GM12878 (cell line): ENCODE measurements around the gene CFAP300. TPM values are rescaled to one million over a fixed set of nuclear protein-coding genes. Genes with fewer than 3 reads are reported as not detected.

Experiments used
- ATAC-seq: fragments of 200-7000 bp; cut with Tn5 transposase; 3 replicates; pipeline ENCODE4 v1.9.1; 2020; ENCODE audit warnings: mild to moderate bottlenecking, moderate library complexity
- BruUV-seq: library from RNA; stranded (reverse); fragments of 400-500 nt; replicated peaks from 2 replicates; lab custom pipeline; 2021; lab: Mats Ljungman, UMichigan
- CTCF ChIA-PET: fragments of 300-600 bp; sonication (Branson Sonifier 250); formaldehyde crosslinking; extraction: SDS; loops from one replicate; lab custom pipeline; 2021; ENCODE audit warnings: inconsistent platforms; lab: Yijun Ruan, JAX
- POLR2A ChIA-PET: fragments of 350-600 bp; formaldehyde crosslinking; extraction: SDS; loops from one replicate; lab custom pipeline; 2021; ENCODE audit warnings: inconsistent platforms; lab: Charles Lee
- RAD21 ChIA-PET: fragments of 300-600 bp; sonication (Branson Sonifier 250); formaldehyde crosslinking; loops from one replicate; lab custom pipeline; 2023; ENCODE audit warnings: antibody characterized with exemption; ENCODE audit not compliant: unreplicated experiment; lab: Charles Lee
- SMC1A ChIA-PET: fragments of 300-600 bp; sonication (Branson Sonifier 250); formaldehyde crosslinking; loops from one replicate; lab custom pipeline; 2023; ENCODE audit not compliant: unreplicated experiment, uncharacterized antibody; lab: Charles Lee
- DNase-seq: peaks from one replicate; pipeline ENCODE4 v3.0.0-alpha.2; 2011; ENCODE audit warnings: low read depth, low spot score
- FAIRE-seq: peaks from 3 replicates; lab custom pipeline; 2011; peaks lifted over from hg19 to GRCh38; lab: Jason Lieb, UNC
- H2AFZ ChIP-seq: 2 replicates; pipeline ENCODE4 v1.6.0; 2011; ENCODE audit warnings: low read depth, low read length, control low read depth; ENCODE audit not compliant: control insufficient read depth
- H3K27ac ChIP-seq: 2 replicates; pipeline ENCODE4 v1.5.1; 2011; ENCODE audit warnings: control low read depth; ENCODE audit not compliant: control insufficient read depth, insufficient read depth
- H3K27me3 ChIP-seq, 2 experiments: replicated peaks in 1 of 2; 2 replicates each; pipeline versions ENCODE4 v1.6.0 to v1.6.1; 2011; ENCODE audit warnings: low read length in 1 of 2; ENCODE audit not compliant: control insufficient read depth in 2 of 2, insufficient read depth in 2 of 2
- H3K36me3 ChIP-seq, 2 experiments: 2 replicates each; pipeline ENCODE4 v1.5.1; 2011; ENCODE audit warnings: low read length in 1 of 2; ENCODE audit not compliant: control insufficient read depth in 2 of 2, insufficient read depth in 2 of 2
- H3K4me1 ChIP-seq: 2 replicates; pipeline ENCODE4 v1.6.1; 2011; ENCODE audit warnings: mild to moderate bottlenecking, low read length, moderate library complexity, mixed read lengths; ENCODE audit not compliant: control insufficient read depth, insufficient read depth
- H3K4me2 ChIP-seq: 2 replicates; pipeline ENCODE4 v1.6.0; 2011; ENCODE audit warnings: control low read depth; ENCODE audit not compliant: control insufficient read depth, insufficient read depth
- H3K4me3 ChIP-seq: fragments of 200-600 bp; sonication (generic); 2 replicates; pipeline ENCODE4 v1.5.1; 2016
- H3K79me2 ChIP-seq: 2 replicates; pipeline ENCODE4 v1.6.0; 2011; ENCODE audit warnings: low read length; ENCODE audit not compliant: control insufficient read depth, insufficient read depth
- H3K9ac ChIP-seq: 2 replicates; pipeline ENCODE4 v1.8.0; 2011; ENCODE audit warnings: low read length, control low read depth, mixed read lengths; ENCODE audit not compliant: control insufficient read depth, insufficient read depth
- H3K9me3 ChIP-seq: replicated peaks from 3 replicates; pipeline ENCODE4 v1.5.1; 2011; ENCODE audit warnings: mild to moderate bottlenecking, low read length; ENCODE audit not compliant: control insufficient read depth, insufficient read depth
- H4K20me1 ChIP-seq: 2 replicates; pipeline ENCODE4 v1.6.0; 2011; ENCODE audit not compliant: control insufficient read depth, insufficient read depth
- BMI1 ChIP-seq: fragments of 450-650 bp; IDR thresholded peaks from 2 replicates; pipeline ENCODE4 v1.6.1; 2016; ENCODE audit warnings: mild to moderate bottlenecking, moderate library complexity, borderline replicate concordance
- SRF ChIP-seq, 2 experiments: IDR thresholded peaks; 2 replicates each; pipeline ENCODE4 v1.6.1; 2011; ENCODE audit warnings: low read depth in 2 of 2, low read length in 2 of 2, mild to moderate bottlenecking in 1 of 2, moderate library complexity in 1 of 2
- SUZ12 ChIP-seq: fragments of 200-600 bp; sonication (generic); IDR thresholded peaks from one replicate; pipeline ENCODE4 v1.6.1; 2018; ENCODE audit warnings: antibody characterized with exemption, mild to moderate bottlenecking; ENCODE audit not compliant: unreplicated experiment
- WGBS: methylation state at CpG from one replicate; pipeline ENCODE4 v1.1.6; 2016; ENCODE audit warnings: low lambda C conversion rate; ENCODE audit not compliant: insufficient replicate concordance, insufficient coverage; ENCODE audit errors: missing lambda C conversion rate; 5-methylcytosine and 5-hydroxymethylcytosine counted together
- in situ Hi-C: fragments of 300-500 bp; cut with MboI; formaldehyde crosslinking; loops from 9 replicates; pipeline ENCODE4 v1.14.3; 2018; ENCODE audit warnings: mixed read lengths
- intact Hi-C: fragments of 100-400 bp; cut with micrococcal nuclease; formaldehyde crosslinking; loops from one replicate; pipeline ENCODE4 v1.14.2; 2022; ENCODE audit not compliant: unreplicated experiment
- polyA plus RNA-seq, 11 experiments: library from polyadenylated mRNA; depleted of rRNA in 4 of 11; unstranded in 6 of 11; stranded (reverse) in 5 of 11; fragments of >200 nt; fragmentation: Nextera tagmentation in 4 of 11; fragmentation: Illumina TruSeq in 1 of 11; extraction: Ambion mirVana in 4 of 11; extraction: Trizol in 1 of 11; gene quantifications; 1 replicate in 1 of 11; 2 replicates in 10 of 11; pipeline versions ENCODE4 v1.2.1 to v1.2.3, GENCODE V29; 2011 to 2016; ENCODE audit warnings: inconsistent platforms in 2 of 11, missing spikeins in 2 of 11, low read depth in 1 of 11
- total RNA-seq, 4 experiments: library from RNA; depleted of rRNA in 3 of 4; stranded (reverse); fragments of >200 nt in 3 of 4; fragmentation: Illumina TruSeq in 1 of 4; extraction: Trizol in 1 of 4; gene quantifications; 2 replicates each; pipeline versions ENCODE4 v1.2.1 to v1.2.3, GENCODE V29; 2013 to 2021
- TF ChIP-seq, protein P1 (sequence below): fragments of 450-650 bp; IDR thresholded peaks from 2 replicates; pipeline ENCODE4 v1.6.1; 2016; ENCODE audit warnings: mild to moderate bottlenecking
- TF ChIP-seq, protein P2 (sequence below): IDR thresholded peaks from 2 replicates; pipeline ENCODE4 v1.6.1; 2011; ENCODE audit warnings: borderline replicate concordance, low read depth, mild to moderate bottlenecking, moderate library complexity, mixed read lengths, low read length; ENCODE audit not compliant: insufficient read depth; ENCODE audit errors: extremely low read length
- TF ChIP-seq, protein P3 (sequence below): IDR thresholded peaks from 2 replicates; pipeline ENCODE4 v1.6.1; 2012; ENCODE audit warnings: low read depth, low read length, improper control_type of control experiment

The CFAP300 gene
- total and polyA plus RNA-seq, 10 of the 15 experiments (the other 5 are each of a cell fraction or from before 2014, with no cell fraction given) = not detected

- ATAC-seq (no peak), FAIRE-seq (no peak), DNase-seq (no peak)
- Histone ChIP-seq H3K4me2 (no peak overlapping the region), H4K20me1 (no peaks in the 10 kb centered on the region), H3K9ac (no peak overlapping the region), H3K36me3 (no peaks in the 10 kb centered on the region), H3K9me3 (no peaks in the 10 kb centered on the region), H3K27ac (no peak overlapping the region), H3K79me2 (no peaks in the 10 kb centered on the region), H2AFZ (no peak overlapping the region), H3K27me3 (peaks cover 3 to 12% of the 10 kb centered on the region in 2 experiments), H3K4me3 (no peak overlapping the region), H3K4me1 (no peaks in the 10 kb centered on the region; the same call in 1 of the 2 replicates)
- SMC1A ChIA-PET = no interaction called here
- in situ Hi-C loops (no loop called here), intact Hi-C loops (no loop called here)
- TF ChIP-seq, protein P1, sequence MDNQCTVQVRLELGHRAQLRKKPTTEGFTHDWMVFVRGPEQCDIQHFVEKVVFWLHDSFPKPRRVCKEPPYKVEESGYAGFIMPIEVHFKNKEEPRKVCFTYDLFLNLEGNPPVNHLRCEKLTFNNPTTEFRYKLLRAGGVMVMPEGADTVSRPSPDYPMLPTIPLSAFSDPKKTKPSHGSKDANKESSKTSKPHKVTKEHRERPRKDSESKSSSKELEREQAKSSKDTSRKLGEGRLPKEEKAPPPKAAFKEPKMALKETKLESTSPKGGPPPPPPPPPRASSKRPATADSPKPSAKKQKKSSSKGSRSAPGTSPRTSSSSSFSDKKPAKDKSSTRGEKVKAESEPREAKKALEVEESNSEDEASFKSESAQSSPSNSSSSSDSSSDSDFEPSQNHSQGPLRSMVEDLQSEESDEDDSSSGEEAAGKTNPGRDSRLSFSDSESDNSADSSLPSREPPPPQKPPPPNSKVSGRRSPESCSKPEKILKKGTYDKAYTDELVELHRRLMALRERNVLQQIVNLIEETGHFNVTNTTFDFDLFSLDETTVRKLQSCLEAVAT = no peak
- TF ChIP-seq, protein P2, sequence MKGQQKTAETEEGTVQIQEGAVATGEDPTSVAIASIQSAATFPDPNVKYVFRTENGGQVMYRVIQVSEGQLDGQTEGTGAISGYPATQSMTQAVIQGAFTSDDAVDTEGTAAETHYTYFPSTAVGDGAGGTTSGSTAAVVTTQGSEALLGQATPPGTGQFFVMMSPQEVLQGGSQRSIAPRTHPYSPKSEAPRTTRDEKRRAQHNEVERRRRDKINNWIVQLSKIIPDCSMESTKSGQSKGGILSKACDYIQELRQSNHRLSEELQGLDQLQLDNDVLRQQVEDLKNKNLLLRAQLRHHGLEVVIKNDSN = no peak
- TF ChIP-seq, protein P3, sequence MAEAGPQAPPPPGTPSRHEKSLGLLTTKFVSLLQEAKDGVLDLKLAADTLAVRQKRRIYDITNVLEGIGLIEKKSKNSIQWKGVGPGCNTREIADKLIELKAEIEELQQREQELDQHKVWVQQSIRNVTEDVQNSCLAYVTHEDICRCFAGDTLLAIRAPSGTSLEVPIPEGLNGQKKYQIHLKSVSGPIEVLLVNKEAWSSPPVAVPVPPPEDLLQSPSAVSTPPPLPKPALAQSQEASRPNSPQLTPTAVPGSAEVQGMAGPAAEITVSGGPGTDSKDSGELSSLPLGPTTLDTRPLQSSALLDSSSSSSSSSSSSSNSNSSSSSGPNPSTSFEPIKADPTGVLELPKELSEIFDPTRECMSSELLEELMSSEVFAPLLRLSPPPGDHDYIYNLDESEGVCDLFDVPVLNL = no peak
- TF ChIP-seq BMI1 (no peak), SUZ12 (no peak), SRF (IDR thresholded peaks at IDR 0.05; ENCODE audit: low read depth in 2 of 2, low read length in 2 of 2) (no peak)
- RAD21 ChIA-PET = no interaction called here
- no TSS peak for BruUV-seq
- POLR2A ChIA-PET = no interaction called here
- 12% methylated on average over 4 of the region's 4 CpGs for WGBS
- CTCF ChIA-PET = interaction anchor here (0.6 kb wide), 1 partner anchor 499 kb away, joined by 3 read pairs; no protein-coding TSS in a partner anchor
Observed at GRCh38 chr11:102114032-102114431, 66.8 kb downstream of the CFAP300 start.
